Measurements from ENCODE around the gene DLG2. TPM values are rescaled to one million over a fixed set of nuclear protein-coding genes. Genes with fewer than 3 reads are reported as not detected.

Gene DLG2
- total and polyA plus RNA-seq, 2 donors (not counting 3 experiments of a cell fraction or from before 2014, with no cell fraction given), result 0.15 to 1.1 TPM

DNA sequence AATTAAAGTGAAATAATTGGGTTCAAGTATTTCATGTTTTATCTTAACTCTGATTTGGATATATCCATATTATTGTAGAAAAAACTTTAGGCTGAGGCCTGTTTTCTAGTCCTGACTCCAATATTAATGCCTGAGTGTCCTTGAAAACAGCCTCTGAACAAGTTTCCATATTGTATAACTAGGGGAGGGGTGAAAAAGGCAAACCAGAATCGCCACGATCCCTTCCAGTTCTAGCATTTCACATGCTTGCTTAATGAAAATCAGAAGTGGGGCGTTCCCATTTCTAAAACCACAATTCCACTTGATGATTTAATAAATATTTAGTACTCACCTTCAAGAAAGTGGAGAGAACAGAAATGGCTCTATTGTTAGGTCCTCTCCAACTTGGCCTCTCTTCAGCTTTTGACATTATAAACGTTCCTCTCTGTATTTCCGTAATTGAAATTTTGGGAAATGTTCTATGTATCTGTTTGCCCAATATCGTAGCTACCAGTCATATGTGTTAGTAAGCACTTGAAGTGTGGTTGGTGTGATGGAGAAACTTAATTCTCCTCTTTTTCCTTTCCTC is 1779.6 kb downstream of the DLG2 start:
- Histone ChIP-seq H3K9me3 (replicated peaks; ENCODE audit: control insufficient read depth, insufficient read depth, low read length) (no peaks in the 10 kb centered on the region), H3K9me1 (replicated peaks; ENCODE audit: control insufficient read depth, extremely low read depth, insufficient read depth, low read length) (no peaks in the 10 kb centered on the region), H3K79me2 (ENCODE audit: control insufficient read depth, insufficient read depth, low read length) (no peaks in the 10 kb centered on the region), H3K9ac (replicated peaks; ENCODE audit: extremely low read depth, insufficient read depth, low read length) (no peak overlapping the region), H3K4me3 (replicated peaks in 1 of 3; ENCODE audit: insufficient read depth in 1 of 3, low read depth in 1 of 3, low read length in 3 of 3) (no peak overlapping the region), H3K27ac (ENCODE audit: insufficient read depth, low read depth, low read length) (no peak overlapping the region), H4K20me1 (replicated peaks; ENCODE audit: control insufficient read depth, extremely low read depth, insufficient read depth, low read length) (no peaks in the 10 kb centered on the region), H3K36me3 (ENCODE audit: control insufficient read depth in 2 of 2, extremely low read depth in 1 of 2, insufficient read depth in 2 of 2, low read length in 2 of 2) (no peaks in the 10 kb centered on the region), H3K4me2 (ENCODE audit: insufficient read depth, low read length) (no peak overlapping the region), H3K27me3 (ENCODE audit: control insufficient read depth in 2 of 2, insufficient read depth in 2 of 2, low read length in 2 of 2) (no peaks in the 10 kb centered on the region), H2AFZ (ENCODE audit: low read depth, low read length) (no peak overlapping the region), H3K4me1 (ENCODE audit: control insufficient read depth, extremely low read depth, insufficient read depth, low read length) (no peaks in the 10 kb centered on the region)
- intact Hi-C loops (cut with micrococcal nuclease), result no loop called here
- TF ChIP-seq MYC (IDR thresholded peaks at IDR 0.05; ENCODE audit: low read depth, low read length) (no peak), GATA2 (IDR thresholded peaks at IDR 0.05; ENCODE audit: insufficient read depth, insufficient read length, low read depth, low read length) (no peak), POLR2A (IDR thresholded peaks at IDR 0.05; ENCODE audit: low read depth, low read length) (no peak), FOS (IDR thresholded peaks at IDR 0.05; ENCODE audit: borderline replicate concordance, insufficient read depth, low read length) (no peak), EZH2 (IDR thresholded peaks at IDR 0.05; ENCODE audit: borderline replicate concordance, low read depth, low read length, severe bottlenecking) (no peak), POLR2AphosphoS5 (IDR thresholded peaks at IDR 0.05; ENCODE audit: insufficient read depth, low read depth, low read length) (no peak), JUN (IDR thresholded peaks at IDR 0.05; ENCODE audit: borderline replicate concordance, insufficient read depth, insufficient read length, low read depth) (no peak)
- TF ChIP-seq, protein P1, sequence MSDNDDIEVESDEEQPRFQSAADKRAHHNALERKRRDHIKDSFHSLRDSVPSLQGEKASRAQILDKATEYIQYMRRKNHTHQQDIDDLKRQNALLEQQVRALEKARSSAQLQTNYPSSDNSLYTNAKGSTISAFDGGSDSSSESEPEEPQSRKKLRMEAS (IDR thresholded peaks at IDR 0.05; ENCODE audit: insufficient read depth, insufficient read length), result no peak
- TF ChIP-seq, protein P2, sequence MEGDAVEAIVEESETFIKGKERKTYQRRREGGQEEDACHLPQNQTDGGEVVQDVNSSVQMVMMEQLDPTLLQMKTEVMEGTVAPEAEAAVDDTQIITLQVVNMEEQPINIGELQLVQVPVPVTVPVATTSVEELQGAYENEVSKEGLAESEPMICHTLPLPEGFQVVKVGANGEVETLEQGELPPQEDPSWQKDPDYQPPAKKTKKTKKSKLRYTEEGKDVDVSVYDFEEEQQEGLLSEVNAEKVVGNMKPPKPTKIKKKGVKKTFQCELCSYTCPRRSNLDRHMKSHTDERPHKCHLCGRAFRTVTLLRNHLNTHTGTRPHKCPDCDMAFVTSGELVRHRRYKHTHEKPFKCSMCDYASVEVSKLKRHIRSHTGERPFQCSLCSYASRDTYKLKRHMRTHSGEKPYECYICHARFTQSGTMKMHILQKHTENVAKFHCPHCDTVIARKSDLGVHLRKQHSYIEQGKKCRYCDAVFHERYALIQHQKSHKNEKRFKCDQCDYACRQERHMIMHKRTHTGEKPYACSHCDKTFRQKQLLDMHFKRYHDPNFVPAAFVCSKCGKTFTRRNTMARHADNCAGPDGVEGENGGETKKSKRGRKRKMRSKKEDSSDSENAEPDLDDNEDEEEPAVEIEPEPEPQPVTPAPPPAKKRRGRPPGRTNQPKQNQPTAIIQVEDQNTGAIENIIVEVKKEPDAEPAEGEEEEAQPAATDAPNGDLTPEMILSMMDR (IDR thresholded peaks at IDR 0.05; ENCODE audit: extremely low read depth in 1 of 2, insufficient read depth in 1 of 2, low read depth in 1 of 2, low read length in 2 of 2), result no peak
- FAIRE-seq (no peak), DNase-seq (ENCODE audit: low read depth, low spot score) (no peak)
- dilution Hi-C loops (cut with MboI; ENCODE audit: extremely low pct_ligation_motif_present, low sequenced_read_pairs), result no loop called here
- no TSS peak for BruUV-seq (replicated peaks)
- ChIA-PET CTCF (no interaction called here), POLR2A (no interaction called here)
